ENCODE results near the gene TIRAP.

The TIRAP gene

DNA sequence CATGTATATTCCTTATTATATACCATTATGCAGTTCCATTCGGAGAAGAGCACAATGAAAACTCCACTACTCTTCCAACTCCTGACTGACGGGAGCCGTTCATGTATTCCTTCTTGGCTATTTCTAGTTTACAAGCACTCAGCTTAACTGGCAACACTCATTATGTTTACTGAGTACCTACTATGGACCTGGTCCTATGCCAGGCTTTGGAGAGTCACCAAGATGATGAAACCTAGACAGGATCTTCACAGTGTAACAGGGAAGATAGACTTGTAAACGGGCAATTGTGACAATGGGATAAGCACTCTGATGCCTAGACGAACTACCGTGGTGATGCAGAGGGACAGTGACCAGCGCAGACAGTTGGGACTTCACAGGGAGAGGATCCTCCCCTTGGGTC lies 50.2 kb downstream of the TIRAP start:
- TF ChIP-seq, protein P1, sequence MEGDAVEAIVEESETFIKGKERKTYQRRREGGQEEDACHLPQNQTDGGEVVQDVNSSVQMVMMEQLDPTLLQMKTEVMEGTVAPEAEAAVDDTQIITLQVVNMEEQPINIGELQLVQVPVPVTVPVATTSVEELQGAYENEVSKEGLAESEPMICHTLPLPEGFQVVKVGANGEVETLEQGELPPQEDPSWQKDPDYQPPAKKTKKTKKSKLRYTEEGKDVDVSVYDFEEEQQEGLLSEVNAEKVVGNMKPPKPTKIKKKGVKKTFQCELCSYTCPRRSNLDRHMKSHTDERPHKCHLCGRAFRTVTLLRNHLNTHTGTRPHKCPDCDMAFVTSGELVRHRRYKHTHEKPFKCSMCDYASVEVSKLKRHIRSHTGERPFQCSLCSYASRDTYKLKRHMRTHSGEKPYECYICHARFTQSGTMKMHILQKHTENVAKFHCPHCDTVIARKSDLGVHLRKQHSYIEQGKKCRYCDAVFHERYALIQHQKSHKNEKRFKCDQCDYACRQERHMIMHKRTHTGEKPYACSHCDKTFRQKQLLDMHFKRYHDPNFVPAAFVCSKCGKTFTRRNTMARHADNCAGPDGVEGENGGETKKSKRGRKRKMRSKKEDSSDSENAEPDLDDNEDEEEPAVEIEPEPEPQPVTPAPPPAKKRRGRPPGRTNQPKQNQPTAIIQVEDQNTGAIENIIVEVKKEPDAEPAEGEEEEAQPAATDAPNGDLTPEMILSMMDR (conservative IDR thresholded peaks at IDR 0.05; ENCODE audit: low read depth): no peak
- peak overlapping the region; percentile 81 for H3K27ac ChIP-seq
- ChIA-PET POLR2A (ENCODE audit: low non-redundant PET) (no interaction called here), CTCF (interaction anchor here (1.5 kb wide), 1 partner anchor 148 kb away, joined by 4 read pairs; no protein-coding TSS in a partner anchor)
- no peak for DNase-seq (ENCODE audit: low spot score)

DNA sequence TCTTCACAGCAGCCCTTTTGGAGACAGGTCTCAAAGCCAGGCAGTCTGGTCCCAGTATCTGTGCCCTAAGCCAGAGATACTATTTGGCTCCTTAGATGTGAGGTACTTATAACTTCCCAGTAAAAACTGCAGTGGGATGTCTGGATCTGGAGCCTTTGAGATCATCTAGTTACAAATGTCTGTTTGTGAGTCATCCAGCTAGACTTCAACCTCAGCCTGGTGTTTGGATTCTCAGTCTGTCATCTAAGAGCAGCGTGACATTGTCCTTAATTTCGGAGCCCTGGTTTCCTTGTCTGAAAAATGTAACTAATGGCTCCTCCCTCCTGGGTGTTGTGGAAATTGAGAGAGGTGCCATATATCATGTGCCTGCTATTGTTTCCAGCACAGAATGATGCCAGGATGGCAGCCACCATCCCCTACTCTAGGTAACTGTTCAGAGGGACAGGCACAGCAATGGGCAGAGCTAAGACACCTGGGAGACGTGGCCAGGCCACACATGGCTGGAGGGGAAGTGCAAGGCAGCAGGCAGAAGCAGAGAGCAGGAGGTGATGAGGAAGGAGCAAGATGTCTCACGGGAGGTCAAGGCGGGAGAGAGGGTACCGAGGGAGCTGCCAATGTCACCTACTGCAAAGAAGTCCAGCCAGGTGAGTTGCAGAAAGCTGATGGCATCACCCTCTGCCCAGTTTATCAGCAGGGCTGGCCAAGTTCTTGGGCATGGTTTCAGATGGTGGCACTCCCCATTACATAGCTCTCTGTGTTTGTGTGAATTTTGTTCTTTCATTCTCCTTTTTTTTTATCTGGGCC lies 52.0 kb downstream of the TIRAP start:
- H3K27ac ChIP-seq: peak overlapping the region; percentile 13; the same call in 1 of the 2 replicates
- ChIA-PET POLR2A (ENCODE audit: low non-redundant PET) (no interaction called here), CTCF (interaction anchor here (0.6 kb wide), 1 partner anchor 82 kb away, joined by 3 read pairs; no protein-coding TSS in a partner anchor)
- TF ChIP-seq, protein P1 (conservative IDR thresholded peaks at IDR 0.05; ENCODE audit: low read depth): no peak
- DNase-seq (ENCODE audit: low spot score): no peak

- H3K27ac ChIP-seq: peak overlapping the region; percentile 13; the same call in 1 of the 2 replicates
- ChIA-PET CTCF (interaction anchor here (0.6 to 1.2 kb wide), 2 partner anchors 82 to 144 kb away, joined by 3 to 4 read pairs; no protein-coding TSS in a partner anchor), POLR2A (ENCODE audit: low non-redundant PET) (no interaction called here)
- TF ChIP-seq, protein P1 (conservative IDR thresholded peaks at IDR 0.05; ENCODE audit: low read depth): no peak
- no peak for DNase-seq (ENCODE audit: low spot score)
These were observed 52.5 kb downstream of the TIRAP start for GRCh38 chr11:126335463-126335760.

GRCh38 chr11:126336138-126336541 lies 53.2 kb downstream of the TIRAP start:
- DNase-seq (ENCODE audit: low spot score): no peak
- CTCF ChIA-PET: interaction anchor here (0.6 to 1.2 kb wide), 2 partner anchors 143 to 145 kb away, joined by 4 read pairs; no protein-coding TSS in a partner anchor
- TF ChIP-seq, protein P1 (conservative IDR thresholded peaks at IDR 0.05; ENCODE audit: low read depth): no peak
- 0 out of 2 replicates have a peak overlapping the region, but pooled peaks have one; percentile 45 for H3K27ac ChIP-seq
- POLR2A ChIA-PET (ENCODE audit: low non-redundant PET): no interaction called here

DNA sequence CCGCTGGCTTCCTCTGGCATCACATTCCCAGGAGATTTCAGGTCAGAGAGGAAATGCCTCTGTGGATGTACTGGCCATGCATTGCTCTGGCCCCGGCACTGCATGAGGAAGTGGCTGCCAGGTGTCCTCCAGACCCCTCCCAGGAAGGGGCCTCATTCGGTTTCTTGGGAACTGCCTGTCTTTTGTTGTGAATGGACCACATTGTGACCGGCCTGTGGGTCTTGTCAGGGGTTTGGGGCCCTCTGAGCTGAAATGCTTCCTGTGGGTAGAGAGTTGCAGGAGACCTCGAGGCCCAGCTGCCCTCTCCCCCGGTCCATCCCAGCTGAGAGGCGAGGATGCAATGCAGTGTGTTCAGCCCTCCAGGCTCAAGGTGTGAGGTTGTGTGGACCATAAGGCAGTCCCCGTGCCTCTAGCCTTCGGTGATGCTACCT lies 53.8 kb downstream of the TIRAP start:
- no peak for DNase-seq (ENCODE audit: low spot score)
- CTCF ChIA-PET: interaction anchor here (0.6 to 1.2 kb wide), 2 partner anchors 143 to 144 kb away, joined by 4 read pairs; no protein-coding TSS in a partner anchor
- POLR2A ChIA-PET (ENCODE audit: low non-redundant PET): no interaction called here
- TF ChIP-seq, protein P1 (conservative IDR thresholded peaks at IDR 0.05; ENCODE audit: low read depth): no peak
- 0 out of 2 replicates have a peak overlapping the region, but pooled peaks have one; percentile 45 for H3K27ac ChIP-seq

GRCh38 chr11:126337126-126337473 lies 54.2 kb downstream of the TIRAP start:
- CTCF ChIA-PET: no interaction called here

More at GRCh38 chr11:126337126-126337473, 54.2 kb downstream of the TIRAP start:
- DNase-seq (ENCODE audit: low spot score): no peak
- 0 out of 2 replicates have a peak overlapping the region, but pooled peaks have one; percentile 45 for H3K27ac ChIP-seq
- TF ChIP-seq, protein P1 (conservative IDR thresholded peaks at IDR 0.05; ENCODE audit: low read depth): no peak
- POLR2A ChIA-PET (ENCODE audit: low non-redundant PET): no interaction called here
